ENCODE measurements around the gene CACHD1. TPM values are rescaled to one million over a fixed set of nuclear protein-coding genes. Genes with fewer than 3 reads are reported as not detected.

Gene CACHD1
- total RNA-seq, result 1.9 and 2.2 TPM in 2 replicates

DNA sequence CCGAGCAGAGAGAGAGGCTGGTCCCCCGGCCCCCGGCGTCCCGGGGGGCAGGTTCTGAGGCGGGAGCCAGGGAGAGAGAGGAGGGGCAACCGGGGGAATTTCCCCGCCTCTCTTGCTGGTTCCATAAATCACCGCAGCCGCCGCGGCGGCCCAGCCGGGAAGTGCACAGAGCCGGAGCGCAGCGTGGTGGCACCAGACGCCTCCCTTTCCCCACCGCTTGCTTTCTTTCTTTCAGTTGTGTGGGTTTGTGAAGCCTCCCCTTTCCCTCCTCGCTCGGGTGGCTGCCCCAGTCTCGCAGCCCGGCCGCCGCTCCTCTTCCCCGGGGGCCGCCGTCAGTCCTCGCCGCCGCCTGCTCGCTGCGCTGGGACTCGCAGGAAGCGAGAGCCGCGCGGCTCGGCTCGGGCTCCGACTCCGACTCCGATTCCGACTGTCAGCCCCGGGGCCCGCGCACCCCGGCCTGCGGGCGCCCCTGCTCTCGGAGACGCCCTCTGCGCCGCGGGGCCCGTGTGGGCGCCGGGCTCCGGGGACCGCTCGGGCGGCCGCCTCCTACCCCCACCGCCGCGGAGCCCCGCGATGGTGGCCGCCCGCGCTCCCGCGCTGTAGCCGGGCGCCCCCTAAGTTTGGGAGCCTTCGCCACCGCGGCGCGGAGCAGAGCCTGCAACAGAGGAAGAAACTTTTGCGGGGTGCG is at the start of gene CACHD1:
Gene CACHD1 (plus strand): TSS at position 153 of the 688 bp plus-strand sequence. CDS start 616 bp downstream, outside the sequence.

Measured in tracheal epithelial cell (primary cell).